GM19193 (cell line): ENCODE data around the gene C1orf141.
A peak's percentile ranks its signal among the peaks of the same experiment; 100 is the strongest.

ENCODE experiments used
- POLR2A ChIP-seq: IDR thresholded peaks from 4 replicates; pipeline ENCODE4 v1.6.1; 2011; ENCODE audit not compliant: insufficient read depth, insufficient read length; ENCODE audit errors: extremely low read depth

C1orf141 gene

GRCh38 chr1:67072749-67073148 lies 62.0 kb downstream of the C1orf141 start:
- no peak for TF ChIP-seq POLR2A

- no peak for TF ChIP-seq POLR2A
Observed at GRCh38 chr1:67062412-67062811, 72.4 kb downstream of the C1orf141 start.

GRCh38 chr1:67061266-67061665 lies 73.5 kb downstream of the C1orf141 start:
- TF ChIP-seq POLR2A: no peak

DNA sequence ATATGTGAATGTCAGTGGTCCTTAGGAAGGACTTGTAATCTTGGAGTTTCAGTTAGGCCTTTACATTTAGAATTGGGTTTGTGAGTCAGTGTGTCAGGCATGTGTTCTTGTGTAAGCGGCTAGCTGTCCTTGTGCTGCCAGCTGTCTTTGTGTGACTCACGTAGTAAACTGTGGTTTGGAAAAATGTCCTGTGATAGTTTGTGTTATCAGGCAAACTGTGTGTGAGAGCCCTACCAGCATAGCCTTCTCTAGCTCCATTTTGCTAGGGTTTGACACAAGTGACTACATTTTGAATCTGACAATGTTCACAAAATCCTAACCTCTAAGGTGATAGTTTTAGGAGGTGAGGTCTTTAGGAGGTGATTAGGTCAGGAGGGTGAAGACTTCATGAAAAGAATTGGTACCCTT lies 74.0 kb downstream of the C1orf141 start:
- TF ChIP-seq POLR2A: no peak

DNA sequence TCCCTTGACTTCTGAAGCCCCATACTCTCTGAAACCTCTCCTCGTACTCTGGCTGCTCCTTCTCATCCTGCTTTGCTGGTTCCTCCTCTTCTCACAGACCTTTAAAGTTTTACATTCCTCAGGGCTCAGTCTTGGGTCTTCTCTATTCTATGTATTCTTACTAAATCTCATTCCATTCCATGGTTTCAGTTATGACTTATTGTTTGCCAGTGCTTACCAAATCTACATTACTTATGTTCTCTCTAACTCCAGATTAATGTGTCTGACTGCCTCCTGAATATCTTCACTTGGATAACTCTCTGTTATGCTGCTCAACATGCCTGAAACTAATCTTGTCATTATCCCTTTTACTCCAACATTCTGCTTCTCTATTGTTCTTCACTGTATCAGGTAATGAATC lies 75.4 kb downstream of the C1orf141 start:
- no peak for TF ChIP-seq POLR2A

GRCh38 chr1:67058761-67059160 lies 76.0 kb downstream of the C1orf141 start:
- TF ChIP-seq POLR2A: no peak

- no peak for TF ChIP-seq POLR2A
Observed at GRCh38 chr1:67058242-67058641, 76.5 kb downstream of the C1orf141 start.

DNA sequence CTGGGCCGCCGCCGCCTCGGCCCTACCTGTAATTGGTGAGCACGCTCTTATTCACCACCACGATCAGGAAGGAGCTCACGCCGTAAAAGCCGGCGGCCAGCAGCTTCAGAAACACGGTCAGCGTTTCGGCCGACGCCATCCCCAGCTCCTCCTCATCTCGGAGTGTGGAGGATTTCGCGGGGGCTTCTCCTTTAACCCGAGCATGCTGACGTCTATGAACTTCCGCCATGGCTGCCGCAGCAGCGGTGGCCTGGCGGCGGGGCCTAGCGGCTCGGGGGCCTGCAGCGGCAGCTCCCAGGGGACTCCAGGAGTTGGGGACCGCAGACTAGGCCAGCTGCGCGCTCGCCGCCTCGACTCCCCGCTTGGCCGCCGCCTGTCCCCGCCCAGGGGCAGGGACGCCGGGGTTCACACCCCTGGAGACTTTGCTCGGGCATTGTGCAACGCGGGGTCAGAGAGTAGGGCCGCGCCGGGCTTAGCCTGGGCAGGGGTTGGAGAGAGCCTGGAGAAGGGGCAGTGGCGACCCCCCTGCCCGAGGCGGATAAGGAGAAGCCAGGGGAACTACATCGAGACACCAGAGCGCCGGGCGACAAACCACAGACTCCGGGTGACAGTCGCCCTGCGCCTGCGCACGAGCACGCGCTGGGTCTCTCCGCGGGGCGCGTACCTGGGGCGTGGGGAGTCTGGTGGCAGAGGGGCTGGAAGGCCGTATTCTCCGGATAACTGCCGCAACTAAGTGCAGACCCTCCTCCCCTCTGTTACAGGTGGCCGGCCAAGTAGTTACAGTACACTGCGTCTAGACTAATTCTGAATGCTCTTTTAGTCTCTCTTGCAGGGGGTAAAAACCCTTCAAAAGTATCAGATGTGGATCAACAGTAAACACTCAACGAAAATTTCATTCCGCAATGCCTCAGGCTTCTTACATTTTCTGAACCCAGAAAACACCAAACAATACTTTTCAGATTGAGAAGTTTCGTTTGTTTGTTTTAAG lies 80.7 kb downstream of the C1orf141 start, which contains the start of gene SLC35D1:
TSS of gene SLC35D1 (minus strand) at position 364 of the 988 bp plus-strand sequence. CDS start at position 229, 135 bp downstream.
- TF ChIP-seq POLR2A: peak; percentile 82

- TF ChIP-seq POLR2A: no peak
Observed at GRCh38 chr1:67053535-67053784, 81.3 kb downstream of the C1orf141 start.

DNA sequence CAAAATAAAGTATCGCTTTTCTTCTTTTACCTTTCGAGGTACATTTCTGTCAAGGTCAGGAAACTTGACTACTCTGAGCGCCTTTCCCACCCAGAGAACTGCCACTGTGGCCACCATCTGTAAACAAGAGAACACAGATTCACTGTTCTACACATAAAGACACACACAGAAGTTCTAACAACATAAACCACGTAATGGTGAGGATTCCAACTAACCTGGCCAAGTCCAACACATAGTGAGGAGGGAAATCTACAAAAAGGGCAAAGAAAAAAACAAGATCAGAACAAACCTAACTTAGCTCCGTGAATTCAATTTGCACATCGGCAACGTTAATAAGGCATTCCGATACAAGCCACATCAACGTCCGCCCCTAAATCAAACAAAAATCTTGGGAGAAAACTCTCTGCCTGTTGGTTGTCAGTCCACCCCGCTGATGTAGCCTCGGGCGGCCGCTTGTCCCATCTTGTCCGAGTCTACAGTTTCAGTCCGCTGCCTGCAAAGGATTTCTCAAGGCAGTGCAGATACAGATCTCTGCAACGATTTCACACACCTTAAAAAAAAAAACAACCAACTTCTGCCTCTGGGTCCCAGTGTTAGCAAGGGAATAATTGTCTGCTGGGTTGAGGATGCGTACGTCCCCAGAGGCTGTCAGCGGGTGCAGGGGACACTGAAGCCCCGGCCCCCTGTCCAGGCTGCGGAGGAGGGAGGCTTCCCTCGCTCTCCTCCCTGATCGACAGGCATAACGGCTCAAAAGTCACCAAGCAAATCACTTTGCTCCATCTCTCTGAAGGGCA lies 81.8 kb downstream of the C1orf141 start:
- TF ChIP-seq POLR2A: no peak

DNA sequence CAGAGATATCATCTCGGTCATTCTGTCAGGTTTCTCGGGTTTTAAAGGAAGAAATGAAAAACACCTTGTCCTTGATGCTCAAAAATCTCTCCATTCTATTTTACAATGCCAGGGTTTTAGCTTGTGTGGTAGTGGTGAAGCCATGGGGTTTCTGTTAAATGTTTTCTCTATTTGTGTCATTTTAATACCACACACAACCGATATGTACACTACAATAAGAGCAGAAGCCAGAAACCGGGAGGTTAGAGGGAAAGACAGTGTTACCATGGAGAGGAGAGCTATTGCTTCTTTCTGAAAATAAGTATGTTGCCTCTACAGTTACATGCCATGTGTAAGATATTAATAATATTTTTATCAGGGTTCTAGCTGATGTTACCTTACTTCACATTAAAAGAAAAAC lies 83.6 kb downstream of the C1orf141 start:
- TF ChIP-seq POLR2A: no peak

GRCh38 chr1:67044631-67045270 lies 90.0 kb downstream of the C1orf141 start:
- TF ChIP-seq POLR2A: no peak

GRCh38 chr1:67043366-67043765 lies 91.4 kb downstream of the C1orf141 start:
- no peak for TF ChIP-seq POLR2A
